Stimulated activated effector memory CD8-positive, alpha-beta T cell treated with anti-CD3 and anti-CD28 coated beads, Interleukin-12 subunit alpha, Interleukin-12 subunit beta, amount 100 ng/mL, for 72 hours (primary cell): ENCODE data around the gene MMP28.
A peak's percentile ranks its signal among the peaks of the same experiment; 100 is the strongest.

ENCODE experiments used
- ATAC-seq: fragments of 150-1000 bp; cut with Tn5 transposase; 2 replicates; pipeline ENCODE4 v1.10.0; 2021
- DNase-seq, 2 donors: peaks; one replicate each; pipeline ENCODE4 v3.0.0; 2021 to 2022; ENCODE audit warnings: low spot score in 2 of 2
- H3K27ac Mint-ChIP-seq: one replicate; pipeline ENCODE4 v1.8.0; 2022; ENCODE audit warnings: mild to moderate bottlenecking, mixed read lengths
- H3K36me3 Mint-ChIP-seq: one replicate; pipeline ENCODE4 v1.8.0; 2022; ENCODE audit warnings: mild to moderate bottlenecking, mixed read lengths
- H3K4me1 Mint-ChIP-seq: one replicate; pipeline ENCODE4 v1.8.0; 2022; ENCODE audit warnings: mixed read lengths
- H3K4me3 Mint-ChIP-seq: one replicate; pipeline ENCODE4 v1.8.0; 2022; ENCODE audit warnings: mild to moderate bottlenecking, mixed read lengths
- H3K9me3 Mint-ChIP-seq: one replicate; pipeline ENCODE4 v1.8.0; 2022; ENCODE audit warnings: mixed read lengths

Gene MMP28

GRCh38 chr17:35731917-35732805, 63.3 kb downstream of the MMP28 start:
- DNase-seq (no peak), ATAC-seq (no peak)
- peaks cover 11% of the 10 kb centered on the region for H3K36me3 Mint-ChIP-seq
- peaks cover 23% of the 10 kb centered on the region for H3K4me1 Mint-ChIP-seq
- H3K4me3 Mint-ChIP-seq: peak overlapping the region; percentile 38
- no peak overlapping the region for H3K27ac Mint-ChIP-seq
- no peaks in the 10 kb centered on the region for H3K9me3 Mint-ChIP-seq

DNA sequence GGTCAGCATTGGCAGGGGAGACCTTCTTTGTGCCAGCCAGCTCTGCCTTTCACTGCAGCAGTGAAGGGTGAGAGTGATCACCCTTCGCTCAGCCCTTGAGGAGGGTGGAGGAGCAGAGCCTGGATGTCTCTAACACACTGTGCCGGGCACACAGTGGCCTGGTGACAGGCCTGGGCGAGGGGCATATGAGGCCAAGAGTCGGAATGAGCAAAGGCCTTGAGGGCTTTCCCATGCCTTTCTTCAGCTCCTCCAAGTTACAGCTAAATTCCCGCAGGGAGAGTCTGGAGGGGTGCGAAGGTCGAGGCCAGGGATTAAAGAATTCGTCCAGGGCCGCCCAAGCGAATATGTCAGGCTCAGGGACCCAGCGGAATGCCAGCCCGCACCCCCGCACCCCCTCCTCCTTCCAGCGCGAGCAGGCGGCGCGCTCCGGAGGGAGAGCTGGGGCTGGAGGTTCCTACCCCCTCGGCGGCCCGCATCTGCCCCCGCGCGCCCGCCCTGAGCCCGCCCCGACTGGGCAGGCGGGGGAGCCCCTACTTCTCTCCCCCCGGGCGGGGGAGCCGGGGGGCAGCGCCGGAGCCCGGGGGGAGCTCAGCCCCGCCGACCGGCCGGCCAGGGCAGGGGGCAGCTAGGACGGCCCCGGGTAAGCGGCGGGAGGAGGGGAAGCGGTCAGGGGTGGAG, 64.1 kb downstream of the MMP28 start, which contains the start of gene RASL10B:
Gene RASL10B, plus strand, starts transcription at position 401 of the 678 bp plus-strand sequence. CDS start 3,546 bp downstream, outside the sequence.
- peak within 1 kb of the TSS; percentile 62 for H3K4me3 Mint-ChIP-seq
- H3K36me3 Mint-ChIP-seq: peaks cover 11% of the 10 kb centered on the region
- H3K27ac Mint-ChIP-seq: peak within 1 kb of the TSS; percentile 81
- H3K9me3 Mint-ChIP-seq: no peaks in the 10 kb centered on the region
- ATAC-seq (peak; percentile 65), DNase-seq (no peak)
- peaks cover 23% of the 10 kb centered on the region for H3K4me1 Mint-ChIP-seq

DNA sequence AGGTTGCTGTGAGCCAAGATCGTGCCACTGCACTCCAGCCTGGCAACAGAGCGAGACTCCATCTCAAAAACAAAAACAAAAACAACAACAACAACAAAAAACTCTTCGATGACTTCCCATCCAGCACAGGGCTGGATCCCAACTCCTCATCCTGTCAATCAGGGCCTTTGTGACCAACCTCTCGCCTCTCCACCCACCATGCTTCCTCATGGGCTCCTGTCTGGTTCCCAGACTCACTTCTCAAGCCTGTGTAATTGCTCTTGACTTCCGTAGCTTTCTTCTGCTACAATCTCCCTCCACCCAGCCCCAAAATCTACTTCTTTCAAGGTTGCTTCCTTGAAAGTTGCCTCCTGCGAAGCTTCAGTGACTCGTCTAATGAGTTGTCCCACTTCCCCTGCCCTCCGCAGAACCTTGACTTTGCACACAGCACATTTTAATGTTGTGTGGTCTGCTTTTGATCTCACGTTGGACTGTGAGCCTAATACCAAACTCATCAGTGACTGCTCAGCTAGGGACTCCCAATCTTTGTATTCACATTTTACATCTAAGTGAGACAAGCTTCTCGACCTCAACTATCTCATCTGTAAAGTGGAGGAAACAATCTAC, 64.9 kb downstream of the MMP28 start:
- peak overlapping the region; percentile 81 for H3K27ac Mint-ChIP-seq
- H3K36me3 Mint-ChIP-seq: peaks cover 17% of the 10 kb centered on the region
- no peaks in the 10 kb centered on the region for H3K9me3 Mint-ChIP-seq
- no peak for ATAC-seq
- H3K4me1 Mint-ChIP-seq: peaks cover 23% of the 10 kb centered on the region
- peak overlapping the region; percentile 62 for H3K4me3 Mint-ChIP-seq
- DNase-seq: no peak

- Mint-ChIP-seq H3K9me3 (no peaks in the 10 kb centered on the region), H3K4me1 (peaks cover 23% of the 10 kb centered on the region), H3K36me3 (peaks cover 28% of the 10 kb centered on the region), H3K4me3 (no peak overlapping the region), H3K27ac (peak overlapping the region; percentile 81)
- DNase-seq: no peak
- no peak for ATAC-seq
Measured at GRCh38 chr17:35729405-35729833, 66.0 kb downstream of the MMP28 start.

- DNase-seq (no peak), ATAC-seq (no peak)
- Mint-ChIP-seq H3K4me1 (peaks cover 23% of the 10 kb centered on the region), H3K9me3 (no peaks in the 10 kb centered on the region), H3K27ac (no peak overlapping the region), H3K36me3 (peaks cover 37% of the 10 kb centered on the region), H3K4me3 (no peak overlapping the region)
Measured at GRCh38 chr17:35728551-35728950, 66.9 kb downstream of the MMP28 start.

GRCh38 chr17:35727635-35728034, 67.8 kb downstream of the MMP28 start:
- peaks cover 23% of the 10 kb centered on the region for H3K4me1 Mint-ChIP-seq
- H3K27ac Mint-ChIP-seq: peak overlapping the region; percentile 73
- ATAC-seq (no peak), DNase-seq (no peak)
- H3K9me3 Mint-ChIP-seq: no peaks in the 10 kb centered on the region
- no peak overlapping the region for H3K4me3 Mint-ChIP-seq
- H3K36me3 Mint-ChIP-seq: peaks cover 46% of the 10 kb centered on the region

DNA sequence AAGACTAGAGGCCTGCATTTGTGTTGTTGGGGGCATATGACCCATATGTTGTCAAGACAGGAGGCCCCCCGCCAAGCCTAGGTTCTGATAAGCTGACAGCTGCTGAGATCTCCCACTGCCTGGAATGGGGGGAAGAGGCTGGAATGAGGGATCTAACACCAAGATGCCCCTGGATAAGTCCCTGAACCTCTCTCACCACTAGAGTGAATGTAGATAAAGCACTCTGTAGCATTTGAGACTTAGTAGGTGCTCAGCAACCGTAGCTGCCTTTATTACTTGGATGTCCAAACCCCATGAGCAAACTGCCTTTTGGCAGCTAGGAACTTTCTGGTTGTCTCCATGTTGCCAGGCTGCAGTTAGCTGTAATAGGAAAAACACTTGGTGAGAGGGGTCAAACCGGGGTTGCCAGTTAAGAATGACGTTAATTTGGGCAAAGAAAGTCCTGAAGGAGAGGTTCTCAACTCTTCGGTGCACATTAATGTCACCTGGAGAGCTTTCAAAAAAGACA, 68.4 kb downstream of the MMP28 start:
- Mint-ChIP-seq H3K4me3 (no peak overlapping the region), H3K27ac (no peak overlapping the region), H3K9me3 (no peaks in the 10 kb centered on the region), H3K4me1 (peaks cover 23% of the 10 kb centered on the region), H3K36me3 (peaks cover 52% of the 10 kb centered on the region)
- no peak for ATAC-seq
- no peak for DNase-seq

DNA sequence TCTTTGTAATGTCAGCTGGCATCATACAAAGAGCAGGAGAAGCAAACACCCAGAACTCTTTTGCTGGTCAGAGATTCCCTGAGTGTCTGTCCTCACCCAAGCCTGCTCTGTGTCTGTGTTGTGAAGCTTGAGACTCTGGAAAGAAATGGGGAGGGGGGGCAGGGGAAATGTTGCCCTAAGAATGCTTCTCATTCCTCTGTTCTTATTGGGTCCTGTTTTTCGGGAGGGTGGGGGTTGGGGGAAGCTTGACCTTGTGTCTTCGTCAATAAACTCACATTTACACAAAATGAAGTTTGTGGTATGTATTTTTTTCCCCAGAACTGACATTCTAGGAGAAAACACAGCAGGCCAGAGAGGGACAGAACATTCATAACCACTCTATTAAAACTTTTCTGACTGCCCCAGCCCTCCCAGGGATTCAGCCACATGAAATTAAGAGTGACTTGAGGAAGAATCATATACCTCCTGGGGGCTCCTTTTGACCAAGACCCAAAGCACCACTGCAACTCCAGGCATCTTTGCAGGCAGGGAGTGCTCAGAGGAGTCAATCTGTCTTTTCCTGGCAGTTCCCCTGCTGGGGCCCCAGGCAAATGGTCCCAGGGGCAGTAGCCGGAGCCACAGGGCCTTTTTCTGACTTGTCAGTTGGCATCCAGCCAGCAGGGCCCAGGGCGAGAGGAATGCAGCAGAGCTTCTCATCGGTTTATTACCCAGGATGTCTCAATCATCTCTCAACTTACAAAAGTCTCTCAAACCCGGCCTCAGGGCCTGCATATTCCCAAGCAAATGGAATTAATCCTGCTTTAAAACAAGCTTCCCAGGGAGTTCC, 69.1 kb downstream of the MMP28 start:
- Mint-ChIP-seq H3K27ac (no peak overlapping the region), H3K4me1 (peaks cover 23% of the 10 kb centered on the region), H3K9me3 (no peaks in the 10 kb centered on the region), H3K4me3 (no peak overlapping the region), H3K36me3 (peaks cover 58% of the 10 kb centered on the region)
- DNase-seq (no peak), ATAC-seq (no peak)

GRCh38 chr17:35725802-35726126, 69.7 kb downstream of the MMP28 start:
- H3K36me3 Mint-ChIP-seq: peaks cover 57% of the 10 kb centered on the region
- peak overlapping the region; percentile 38 for H3K27ac Mint-ChIP-seq
- no peak overlapping the region for H3K4me3 Mint-ChIP-seq
- peaks cover 17% of the 10 kb centered on the region for H3K4me1 Mint-ChIP-seq
- no peak for DNase-seq
- H3K9me3 Mint-ChIP-seq: no peaks in the 10 kb centered on the region
- ATAC-seq: no peak

DNA sequence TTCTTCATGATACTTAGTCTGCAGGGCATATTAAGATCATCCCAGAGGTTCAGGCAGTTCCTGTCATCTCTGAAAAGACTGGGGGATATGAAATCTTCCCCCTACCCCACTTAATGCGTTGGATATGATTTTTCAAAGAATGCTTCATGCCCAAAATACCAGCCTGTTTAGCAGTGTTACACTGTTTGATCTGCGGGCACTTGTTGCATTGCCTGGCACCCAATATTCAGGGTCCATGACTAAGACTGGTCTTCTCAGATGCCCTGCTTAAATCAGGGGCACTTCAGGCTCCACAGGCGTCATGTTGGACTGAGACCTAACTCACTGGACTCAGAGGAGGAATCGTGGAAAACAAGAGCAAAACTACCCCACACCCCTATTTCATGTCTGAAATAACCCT, 70.4 kb downstream of the MMP28 start:
- ATAC-seq: no peak
- Mint-ChIP-seq H3K27ac (peak overlapping the region; percentile 38), H3K9me3 (no peaks in the 10 kb centered on the region), H3K4me1 (peaks cover 10% of the 10 kb centered on the region), H3K36me3 (peaks cover 60% of the 10 kb centered on the region), H3K4me3 (no peak overlapping the region)
- DNase-seq: no peak

GRCh38 chr17:35723735-35724134, 71.7 kb downstream of the MMP28 start:
- peaks cover 74% of the 10 kb centered on the region for H3K36me3 Mint-ChIP-seq
- ATAC-seq: no peak
- peak overlapping the region; percentile 20 for H3K27ac Mint-ChIP-seq
- peaks cover 5% of the 10 kb centered on the region for H3K4me1 Mint-ChIP-seq
- no peaks in the 10 kb centered on the region for H3K9me3 Mint-ChIP-seq
- no peak for DNase-seq
- H3K4me3 Mint-ChIP-seq: no peak overlapping the region

DNA sequence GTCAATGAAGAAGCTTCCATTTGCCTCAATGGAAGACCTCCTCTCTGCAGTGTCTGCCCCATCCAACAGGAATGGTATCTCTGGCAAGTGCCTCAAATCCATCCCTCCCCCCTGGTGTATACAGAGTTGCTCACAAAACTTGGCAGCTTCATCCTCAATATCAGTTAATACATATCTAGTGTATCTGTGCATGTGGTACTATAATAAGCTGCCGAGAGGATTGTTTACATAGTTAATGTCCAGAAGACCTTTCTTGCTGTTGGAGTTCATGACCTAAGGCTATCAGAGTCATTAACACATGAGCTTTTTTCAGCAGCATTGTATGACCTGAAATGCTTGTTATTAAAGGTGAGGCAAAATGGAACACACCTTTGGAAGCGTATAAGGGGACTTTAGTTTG, 78.0 kb downstream of the MMP28 start:
- Mint-ChIP-seq H3K4me1 (no peaks in the 10 kb centered on the region), H3K27ac (no peak overlapping the region), H3K4me3 (no peak overlapping the region), H3K9me3 (no peaks in the 10 kb centered on the region), H3K36me3 (peaks cover 60% of the 10 kb centered on the region)
- no peak for DNase-seq
- ATAC-seq: no peak

GRCh38 chr17:35716897-35717465, 78.5 kb downstream of the MMP28 start:
- H3K27ac Mint-ChIP-seq: no peak overlapping the region
- peaks cover 55% of the 10 kb centered on the region for H3K36me3 Mint-ChIP-seq
- H3K4me1 Mint-ChIP-seq: no peaks in the 10 kb centered on the region
- DNase-seq: no peak
- no peak overlapping the region for H3K4me3 Mint-ChIP-seq
- no peaks in the 10 kb centered on the region for H3K9me3 Mint-ChIP-seq
- ATAC-seq: no peak

DNA sequence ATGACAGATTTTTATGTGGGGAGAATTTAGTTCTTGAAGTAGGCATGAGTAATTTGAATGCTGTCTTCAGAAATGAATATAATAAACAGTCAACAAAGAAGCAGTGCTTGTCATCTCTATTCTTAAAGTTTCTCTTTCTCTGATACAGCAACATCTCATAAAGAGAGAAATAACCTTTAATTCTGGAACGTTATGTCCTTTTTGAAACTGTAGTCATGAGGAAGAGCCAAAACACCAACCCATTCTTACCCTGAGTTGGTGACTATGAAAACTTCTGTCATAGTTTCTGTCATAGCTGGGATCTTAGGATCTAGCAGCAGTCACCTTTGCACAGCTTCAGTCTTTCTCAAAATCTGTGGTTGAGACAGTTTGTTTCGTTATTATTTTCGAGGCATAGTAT, 79.3 kb downstream of the MMP28 start:
- peaks cover 48% of the 10 kb centered on the region for H3K36me3 Mint-ChIP-seq
- ATAC-seq: peak; percentile 66
- H3K9me3 Mint-ChIP-seq: no peaks in the 10 kb centered on the region

More for the DNA sequence above, 79.3 kb downstream of the MMP28 start:
- no peak for DNase-seq
- Mint-ChIP-seq H3K4me3 (no peak overlapping the region), H3K4me1 (no peaks in the 10 kb centered on the region), H3K27ac (no peak overlapping the region)
